NCI-H146 (cell line): ENCODE results near the gene CNPPD1.

Experiments used
- DNase-seq: peaks from one replicate; lab custom pipeline; 2025; lab: John Stamatoyannopoulos, UW

The CNPPD1 gene

DNA sequence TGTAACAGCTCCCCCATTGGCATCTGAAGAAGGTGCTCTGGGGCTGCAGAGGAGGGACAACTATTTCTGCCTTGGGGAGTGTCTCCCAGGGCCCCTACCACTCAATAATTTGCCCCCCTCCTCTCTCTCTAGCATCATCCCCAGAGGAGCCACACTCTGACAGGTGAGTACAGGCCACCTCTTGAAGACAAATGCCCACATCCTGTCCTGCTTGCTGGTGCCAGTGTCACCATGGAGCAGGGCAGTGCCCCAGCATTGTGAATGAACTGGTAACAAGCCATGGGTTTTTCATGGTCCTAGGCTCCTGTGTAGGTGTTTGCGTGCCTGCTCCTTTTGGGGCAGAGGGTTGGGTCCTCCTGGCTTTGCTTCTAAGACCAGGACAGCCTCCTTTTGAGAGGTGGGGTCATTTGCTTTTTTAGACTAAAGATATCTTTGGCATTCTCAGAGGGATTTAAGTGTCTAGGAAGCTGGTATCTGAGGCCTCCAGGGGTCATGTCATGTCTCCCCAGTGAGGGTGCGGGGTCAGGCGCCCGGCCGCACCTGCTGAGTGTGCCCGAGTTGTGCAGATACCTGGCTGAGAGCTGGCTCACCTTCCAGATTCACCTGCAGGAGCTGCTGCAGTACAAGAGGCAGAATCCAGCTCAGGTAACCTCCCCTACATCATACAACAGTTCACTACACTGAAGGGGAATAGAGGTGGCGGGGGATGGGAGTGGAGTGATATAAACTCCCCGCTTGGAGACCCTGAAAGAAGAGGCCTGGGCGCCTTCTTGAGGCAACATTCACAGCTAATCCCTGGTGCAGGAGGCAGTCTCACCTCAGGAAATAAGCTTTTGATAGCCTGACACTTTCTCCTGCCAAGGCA, 3.1 kb upstream of the CNPPD1 start:
- DNase-seq, result no peak

DNA sequence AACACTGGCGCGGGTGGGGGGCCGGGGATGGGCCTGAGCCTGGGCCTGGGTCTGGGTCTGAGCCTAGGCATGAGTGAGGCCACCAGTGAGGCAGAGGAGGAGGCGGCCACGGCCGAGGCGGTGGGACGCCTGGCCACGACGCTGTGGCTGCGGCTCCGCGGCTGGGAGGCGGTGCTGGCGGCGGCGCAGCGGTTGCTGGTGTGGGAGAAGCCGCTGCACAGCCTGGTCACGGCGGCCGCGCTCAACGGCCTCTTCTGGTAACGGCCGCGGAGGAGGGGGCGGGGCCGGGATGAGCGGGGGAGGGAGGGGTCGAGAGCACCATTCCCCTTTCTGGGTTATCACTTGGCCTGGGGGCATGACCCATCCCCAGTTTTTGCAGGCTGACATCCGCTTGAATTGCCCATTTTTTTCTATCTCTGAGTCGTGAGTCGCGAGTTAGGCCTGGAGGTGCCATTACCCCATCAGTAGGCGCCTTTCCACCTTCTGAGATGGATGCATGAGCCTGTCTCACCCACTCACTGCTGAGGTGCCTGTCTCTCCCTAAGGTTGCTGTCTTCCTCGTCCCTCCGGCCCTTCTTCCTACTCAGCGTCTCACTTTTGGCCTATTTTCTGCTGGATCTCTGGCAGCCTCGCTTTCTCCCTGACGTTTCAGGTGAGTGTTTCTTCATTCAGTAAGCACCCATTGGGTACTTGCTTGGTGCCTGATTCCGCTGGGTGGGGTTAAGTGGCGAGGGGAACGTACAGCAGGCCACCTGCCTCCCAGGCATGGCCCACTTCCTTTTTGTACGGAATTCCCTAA, 1.9 kb upstream of the CNPPD1 start:
- peak; percentile 38 for DNase-seq

DNA sequence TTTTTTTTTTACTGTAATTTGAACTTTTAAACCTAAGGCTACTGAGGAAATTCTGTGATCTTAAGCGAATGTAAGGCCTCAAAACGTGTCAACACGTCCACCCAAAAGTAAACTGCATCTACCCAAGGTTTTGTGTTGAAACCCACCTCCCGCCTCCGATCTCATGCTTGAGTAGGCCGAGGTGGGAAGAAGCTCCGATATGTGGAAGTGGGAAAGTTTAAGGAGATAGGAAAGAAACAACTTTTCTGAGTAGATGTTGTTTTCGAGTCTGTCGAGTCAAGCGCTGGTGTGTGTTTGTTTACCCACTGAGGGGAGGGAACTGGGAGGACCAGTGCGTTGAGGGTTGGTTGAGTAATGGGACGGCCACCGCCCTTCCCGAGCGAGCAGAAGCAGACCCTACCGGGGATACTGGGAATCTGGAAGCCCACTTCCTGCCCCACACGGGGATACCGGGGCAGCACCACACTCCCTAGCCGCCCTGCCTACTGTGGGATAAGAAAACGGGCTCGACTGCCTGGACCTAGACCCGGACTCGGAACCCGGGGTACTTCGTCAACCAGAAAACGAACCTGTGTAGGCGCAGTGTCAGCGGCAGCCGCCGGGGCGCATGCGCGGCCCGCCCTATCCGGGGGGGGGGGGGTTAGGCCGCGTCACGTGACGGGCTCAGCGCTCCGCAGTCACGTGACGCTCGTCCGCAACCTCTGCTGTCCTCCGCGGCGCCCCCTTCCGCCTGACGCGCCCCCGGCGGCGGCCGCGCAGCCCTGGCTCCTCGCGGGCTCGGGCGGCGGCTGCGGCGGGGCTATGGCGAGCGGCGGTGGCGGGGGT, 1.0 kb upstream of the CNPPD1 start, which contains the start of gene RETREG2:
RETREG2 (plus strand) TSS at position 724 of the 825 bp plus-strand sequence; CDS start at position 802, 78 bp downstream.
- peak; percentile 85 for DNase-seq

DNA sequence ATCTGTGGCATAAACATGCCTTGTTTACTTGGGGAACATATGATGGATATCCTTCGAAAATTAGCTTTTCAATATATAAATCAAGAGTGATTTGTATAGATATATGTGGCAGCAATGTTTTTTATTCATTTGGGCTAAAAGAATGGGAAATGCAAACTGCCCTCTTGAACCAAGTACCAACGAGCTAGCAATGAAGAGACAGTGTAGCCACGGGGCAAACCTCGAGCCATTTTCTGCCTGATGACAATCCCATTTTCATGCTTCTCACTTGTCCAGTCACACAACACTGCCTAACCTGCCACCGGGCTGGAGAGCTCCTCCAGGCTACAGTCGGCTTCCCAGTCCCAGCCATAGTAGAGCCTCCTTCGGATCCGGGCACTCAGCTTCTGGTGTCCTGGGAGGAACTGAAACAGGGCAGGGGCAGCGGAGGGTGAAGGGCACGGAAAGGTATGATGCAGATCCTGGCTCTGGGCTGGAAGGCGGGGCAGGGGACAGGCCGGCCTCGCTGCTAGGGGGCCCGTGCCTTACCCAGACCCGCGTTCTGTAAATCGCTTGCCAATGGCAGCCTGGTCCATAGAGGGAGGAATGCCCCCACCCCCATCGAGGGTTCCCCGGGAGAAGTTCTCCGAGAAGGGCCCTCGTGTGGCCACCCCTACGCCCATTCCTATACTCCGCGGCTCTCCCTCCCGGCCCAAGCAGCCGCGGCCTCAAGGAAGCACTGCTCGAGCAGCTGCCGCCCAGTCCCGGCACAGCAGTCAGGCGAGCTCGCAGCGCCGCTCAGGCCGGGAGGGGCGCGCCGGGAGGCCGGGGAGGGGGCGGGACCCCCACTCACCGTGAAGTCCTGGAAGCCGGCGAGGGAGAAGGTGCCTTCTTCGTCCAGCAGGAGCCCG, 552 bp downstream of the CNPPD1 start:
- peak; percentile 69 for DNase-seq

- DNase-seq, result no peak
Measured at GRCh38 chr2:219175486-219175885, 1.2 kb downstream of the CNPPD1 start.

- DNase-seq, result no peak
Measured at GRCh38 chr2:219174801-219175200, 1.9 kb downstream of the CNPPD1 start.

GRCh38 chr2:219174146-219174545, 2.6 kb downstream of the CNPPD1 start:
- DNase-seq, result no peak

- DNase-seq, result no peak
Measured at GRCh38 chr2:219173176-219173575, 3.5 kb downstream of the CNPPD1 start.

- DNase-seq, result no peak
Measured at GRCh38 chr2:219172231-219173154, 4.2 kb downstream of the CNPPD1 start.

DNA sequence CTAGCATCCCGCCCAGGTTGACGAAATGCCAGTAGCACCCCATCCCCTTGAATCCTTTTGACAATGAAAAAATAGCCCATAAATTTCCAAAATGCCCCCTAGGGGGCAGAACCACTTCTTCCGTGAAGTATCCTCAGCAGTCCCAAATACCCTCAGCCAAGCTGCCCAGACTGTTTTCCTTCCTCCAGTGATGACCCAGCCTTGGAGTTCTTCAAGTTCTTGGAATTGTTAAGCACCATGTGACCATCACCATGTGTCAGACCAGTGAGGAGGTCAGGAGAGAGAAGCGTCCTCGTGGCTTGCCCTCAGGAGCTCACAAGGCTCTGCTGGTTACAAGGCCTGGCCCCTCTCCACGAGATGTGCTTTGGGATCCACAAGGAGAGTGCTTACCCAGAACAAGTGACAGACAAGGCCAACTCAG, 5.5 kb downstream of the CNPPD1 start:
- DNase-seq, result peak; percentile 11

GRCh38 chr2:219169930-219170654, 6.6 kb downstream of the CNPPD1 start, which contains the start of gene SLC23A3:
Gene SLC23A3, minus strand, starts transcription at chr2:219170029. Its CDS starts 45 bp downstream, at chr2:219169984.
- DNase-seq, result no peak

DNA sequence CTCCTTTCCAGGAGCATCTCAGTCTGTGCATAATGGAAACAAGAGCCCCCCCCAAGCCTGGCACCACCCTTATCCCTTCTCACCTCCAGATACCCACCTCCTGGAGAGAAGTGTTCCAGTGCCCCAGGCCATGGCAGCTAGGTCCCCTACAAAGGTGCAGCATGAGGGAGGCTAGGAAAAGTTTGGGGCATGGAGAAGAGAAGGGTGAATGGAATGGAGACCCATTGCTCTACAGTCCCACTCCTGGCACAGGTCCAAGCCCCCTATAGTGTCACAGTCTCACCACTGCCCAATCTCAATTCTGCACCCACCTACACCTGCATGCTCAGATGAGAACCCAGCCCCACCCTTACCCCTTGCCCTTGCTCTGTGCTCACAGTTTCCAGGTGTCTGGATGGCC, 7.8 kb downstream of the CNPPD1 start:
- DNase-seq, result no peak

DNA sequence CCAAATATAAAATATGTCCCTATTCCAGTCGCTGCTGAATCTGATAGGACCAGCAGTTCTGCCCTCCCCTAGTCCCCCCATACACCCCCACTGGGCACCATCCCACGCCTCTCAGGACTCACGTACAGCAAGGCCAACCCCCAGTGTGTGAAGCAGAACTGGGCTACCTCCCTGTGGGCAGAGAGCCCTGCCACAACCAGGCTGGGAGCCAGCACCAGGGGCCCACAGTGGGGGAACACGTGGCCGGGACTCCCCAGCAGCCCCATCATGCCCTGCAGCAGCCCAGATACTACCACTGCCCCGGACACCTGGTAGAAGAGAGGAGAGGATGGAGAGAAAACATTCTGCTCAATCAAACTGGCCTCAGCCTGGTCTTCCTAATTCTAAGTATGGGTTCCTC, 8.2 kb downstream of the CNPPD1 start:
- no peak for DNase-seq

DNA sequence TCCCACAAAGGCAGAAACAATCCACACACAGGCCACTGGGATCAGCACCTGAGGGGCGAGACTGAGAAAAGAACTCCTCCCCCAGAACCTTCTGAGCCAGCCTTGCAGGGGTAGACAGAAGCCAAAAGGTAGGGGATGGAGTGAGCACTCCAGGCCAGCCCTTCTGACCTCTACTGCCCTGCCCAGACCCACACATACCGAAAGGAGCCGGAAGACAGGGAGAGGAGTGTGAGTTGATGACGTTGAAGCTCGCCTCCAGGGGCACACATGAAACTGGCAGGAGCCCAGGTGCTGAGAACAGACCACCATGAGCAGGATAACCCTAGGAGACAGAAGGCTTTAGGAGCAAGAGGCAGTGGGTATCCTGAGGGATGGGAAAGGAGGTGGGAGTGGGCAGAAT, 8.7 kb downstream of the CNPPD1 start:
- DNase-seq, result no peak

DNA sequence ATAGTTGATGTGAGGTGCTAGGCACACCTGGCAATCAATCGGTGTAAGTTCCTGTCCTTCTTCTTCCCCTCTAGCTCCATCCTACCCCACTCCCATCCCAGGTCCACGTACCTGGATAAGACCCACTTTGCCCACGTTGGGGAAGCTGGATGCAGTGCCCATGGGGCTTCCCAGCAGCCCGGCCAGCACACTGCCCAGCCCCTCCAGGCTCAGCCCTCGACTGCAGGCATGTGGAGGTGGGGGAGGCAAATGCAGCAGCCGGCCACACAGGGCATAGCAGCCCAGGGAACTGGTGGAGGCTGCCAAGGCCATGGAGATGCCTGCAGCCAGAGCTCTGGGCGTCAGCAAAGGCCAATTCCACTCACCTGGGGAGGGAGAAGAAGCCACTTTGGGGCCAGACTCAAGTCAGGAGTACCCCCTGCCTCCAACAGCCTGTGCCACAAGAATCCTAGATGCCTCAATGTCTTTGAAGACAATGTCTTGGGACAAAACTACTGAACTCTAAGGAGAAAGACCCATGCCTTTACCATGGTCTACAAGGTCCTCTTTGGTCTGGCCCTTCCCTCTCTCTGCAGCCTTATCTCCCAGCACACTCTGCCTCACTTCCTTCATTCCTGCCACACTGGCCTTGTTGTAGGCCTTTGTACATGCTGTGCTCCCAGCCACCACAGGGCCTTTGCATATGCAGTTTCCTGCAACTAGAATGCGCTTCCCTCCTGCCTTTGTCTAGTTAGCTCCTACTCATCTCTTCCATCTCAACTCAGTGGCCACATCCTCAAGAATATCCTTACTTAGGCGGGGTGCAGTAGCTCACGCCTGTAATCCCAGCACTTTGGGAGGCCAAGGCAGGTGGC, 11.4 kb downstream of the CNPPD1 start:
- DNase-seq, result no peak

GRCh38 chr2:219163156-219163555, 13.6 kb downstream of the CNPPD1 start:
- no peak for DNase-seq

GRCh38 chr2:219161097-219161496, 15.6 kb downstream of the CNPPD1 start:
- DNase-seq, result no peak
